HG03439 (cell line): ENCODE data around the gene BATF.

Source experiments
- ATAC-seq: cut with Tn5 transposase; IDR thresholded peaks from one replicate; pipeline ENCODE4 v1.9.1; 2021; ENCODE audit warnings: mild to moderate bottlenecking, moderate library complexity; ENCODE audit not compliant: unreplicated experiment

BATF gene

GRCh38 chr14:75559451-75560222 lies 37.4 kb downstream of the BATF start:
- no peak for ATAC-seq

GRCh38 chr14:75561013-75561432 lies 38.8 kb downstream of the BATF start:
- ATAC-seq = no peak

- ATAC-seq = no peak
Measured at GRCh38 chr14:75562089-75562488, 39.8 kb downstream of the BATF start.

GRCh38 chr14:75562489-75562888 lies 40.2 kb downstream of the BATF start:
- no peak for ATAC-seq

GRCh38 chr14:75563931-75564330 lies 41.7 kb downstream of the BATF start:
- no peak for ATAC-seq

GRCh38 chr14:75565056-75565455 lies 42.8 kb downstream of the BATF start:
- ATAC-seq = no peak

GRCh38 chr14:75566321-75566720 lies 44.1 kb downstream of the BATF start:
- ATAC-seq = no peak

GRCh38 chr14:75566752-75567151 lies 44.5 kb downstream of the BATF start:
- no peak for ATAC-seq

GRCh38 chr14:75568140-75568539 lies 45.9 kb downstream of the BATF start:
- ATAC-seq = no peak

- no peak for ATAC-seq
Measured at GRCh38 chr14:75568791-75569190, 46.5 kb downstream of the BATF start.

GRCh38 chr14:75570797-75571196 lies 48.5 kb downstream of the BATF start:
- ATAC-seq = no peak

GRCh38 chr14:75572104-75572503 lies 49.8 kb downstream of the BATF start:
- no peak for ATAC-seq

- no peak for ATAC-seq
Measured at GRCh38 chr14:75577090-75577489, 54.8 kb downstream of the BATF start.

- ATAC-seq = peak; percentile 91
Measured at GRCh38 chr14:75577729-75578101, 55.4 kb downstream of the BATF start.

- ATAC-seq = peak; percentile 41
Measured at GRCh38 chr14:75578102-75578785, 56.0 kb downstream of the BATF start, which contains the start of gene FLVCR2. Gene FLVCR2, plus strand, starts transcription at chr14:75578620. Its CDS starts 353 bp downstream, at chr14:75578973.

GRCh38 chr14:75578786-75579337 lies 56.6 kb downstream of the BATF start:
- no peak for ATAC-seq

- no peak for ATAC-seq
Measured at GRCh38 chr14:75579338-75579864, 57.1 kb downstream of the BATF start.

GRCh38 chr14:75579882-75580281 lies 57.6 kb downstream of the BATF start:
- no peak for ATAC-seq

- ATAC-seq = no peak
Measured at GRCh38 chr14:75587388-75587787, 65.1 kb downstream of the BATF start.

GRCh38 chr14:75589931-75590330 lies 67.7 kb downstream of the BATF start:
- ATAC-seq = no peak

- ATAC-seq = no peak
Measured at GRCh38 chr14:75591331-75591946, 69.2 kb downstream of the BATF start.
